HG02884 (cell line): ENCODE measurements around the gene PRND.
"Not testable (repeated sequence)": the region's sequence is repeated elsewhere in the genome, so short reads cannot be mapped to it uniquely, and the experiment has no call there.

Source experiments
- ATAC-seq: cut with Tn5 transposase; IDR thresholded peaks from one replicate; pipeline ENCODE4 v1.9.1; 2021; ENCODE audit warnings: mild to moderate bottlenecking, moderate library complexity; ENCODE audit not compliant: unreplicated experiment

Gene PRND

DNA sequence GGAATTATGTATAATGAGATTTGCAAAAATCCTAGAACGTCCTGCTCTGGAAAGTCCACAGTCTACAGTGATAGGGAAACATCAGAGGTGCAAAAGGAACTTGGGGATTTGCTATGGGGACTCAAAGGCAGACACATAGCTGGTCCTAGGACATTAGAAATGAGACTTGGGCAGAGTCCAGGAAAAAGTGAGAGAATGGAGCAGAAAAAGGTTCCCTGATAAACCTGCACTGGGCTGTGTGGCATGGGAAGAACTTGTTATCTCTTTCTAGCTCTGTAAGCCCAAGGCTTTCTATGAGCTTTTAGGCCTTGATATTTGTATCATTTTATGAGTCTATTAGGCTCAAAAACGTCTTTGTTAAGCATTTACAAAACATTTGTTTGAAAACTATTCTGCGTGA lies 15.2 kb downstream of the PRND start:
- no peak for ATAC-seq

GRCh38 chr20:4737857-4738627 lies 16.3 kb downstream of the PRND start:
- ATAC-seq = no peak

GRCh38 chr20:4740774-4741431 lies 19.2 kb downstream of the PRND start:
- no peak for ATAC-seq

DNA sequence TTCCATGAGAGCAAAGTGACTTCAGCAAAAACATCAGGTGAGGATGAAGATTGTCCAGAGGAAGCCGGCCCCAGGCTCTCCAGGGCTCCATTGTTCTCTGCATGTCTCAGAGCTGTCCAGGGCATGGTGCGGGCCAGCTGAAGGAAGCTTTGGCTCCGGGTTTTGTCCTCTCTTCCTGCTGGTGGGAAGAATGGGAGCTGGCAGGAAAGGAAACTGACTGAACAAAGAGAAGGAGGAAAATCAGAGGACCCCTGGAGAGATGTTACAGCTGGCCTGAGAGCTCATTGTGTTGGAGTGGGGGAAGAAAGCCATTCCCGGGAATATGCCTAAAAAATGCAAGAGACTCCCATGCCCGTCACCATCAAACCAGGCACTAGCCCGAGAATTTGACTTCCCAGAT lies 27.1 kb downstream of the PRND start:
- no peak for ATAC-seq

DNA sequence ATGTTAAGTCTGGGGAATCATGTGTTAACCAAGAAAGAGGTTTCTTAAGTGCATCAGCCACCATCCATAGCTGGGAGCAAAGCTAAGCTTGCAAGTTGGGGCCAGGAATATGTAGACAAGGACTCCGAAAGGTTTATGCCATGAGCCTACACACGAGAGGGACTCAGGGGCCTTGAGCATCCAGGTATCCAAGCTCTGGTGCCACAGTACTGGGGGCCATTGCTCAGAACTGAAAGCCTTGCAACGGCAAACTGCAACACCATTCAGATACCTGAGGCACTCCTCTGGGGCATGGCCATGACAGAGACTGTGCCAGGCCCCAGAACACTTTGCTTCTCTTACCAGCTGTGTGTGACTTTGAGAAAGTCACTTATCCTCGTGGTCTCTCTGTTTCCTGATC lies 27.6 kb downstream of the PRND start:
- ATAC-seq = no peak

DNA sequence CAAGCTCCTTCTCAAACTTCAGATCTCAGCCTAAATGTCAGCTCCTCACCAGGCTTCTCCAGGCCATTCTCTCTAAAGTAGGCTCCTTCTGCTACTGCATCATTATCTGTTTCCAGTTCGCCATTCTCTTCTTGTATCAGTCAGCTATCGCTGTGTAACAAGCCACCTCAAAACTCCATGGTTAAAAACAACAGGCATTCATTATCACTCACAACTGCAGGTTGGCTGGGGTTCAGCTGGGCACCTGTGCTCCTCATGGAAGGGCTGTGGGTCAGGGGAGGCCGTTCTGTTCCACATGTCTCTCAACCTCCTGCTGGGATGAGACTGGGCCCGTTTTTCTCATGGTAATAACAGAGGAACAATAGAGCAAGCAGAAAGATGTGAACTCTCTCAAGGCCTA lies 28.7 kb downstream of the PRND start:
- ATAC-seq = no peak

DNA sequence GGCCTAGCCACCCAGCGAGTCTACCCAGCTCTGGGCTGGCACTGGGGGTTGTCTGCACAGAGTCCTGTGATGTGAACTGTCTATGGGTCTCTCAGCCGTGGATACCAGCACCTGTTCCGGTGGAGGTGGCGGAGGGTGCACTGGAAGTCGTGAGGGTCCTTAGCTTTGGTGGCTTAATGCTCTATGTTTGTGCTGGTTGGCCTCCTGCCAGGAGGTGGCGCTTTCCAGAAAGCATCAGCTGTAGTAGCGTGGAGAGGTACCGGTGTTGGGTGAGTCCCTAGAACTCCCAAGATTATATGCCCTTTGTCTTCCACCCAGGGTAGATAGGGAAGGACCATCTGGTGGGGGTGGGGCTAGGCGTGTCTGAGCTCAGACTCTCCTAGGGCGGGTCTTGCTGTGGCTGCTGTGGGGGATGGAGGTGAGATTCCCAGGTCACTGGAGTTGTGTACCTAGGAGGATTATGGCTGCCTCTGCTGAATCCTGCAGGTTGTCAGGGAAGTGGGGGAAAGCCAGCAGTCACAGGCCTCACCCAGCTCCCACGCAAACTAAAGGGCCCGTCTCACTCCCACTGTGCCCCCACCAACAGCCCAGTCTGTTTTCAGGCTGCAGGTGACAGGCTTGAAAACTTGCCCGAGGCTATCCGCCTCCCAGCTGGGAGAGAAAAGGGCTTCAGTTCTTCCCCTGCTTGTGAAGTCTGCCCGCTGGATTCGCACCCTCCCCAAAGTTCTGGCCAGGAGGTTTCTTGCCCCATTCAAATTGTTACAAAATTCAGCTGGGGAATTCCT lies 37.6 kb downstream of the PRND start:
- not testable (repeated sequence) for ATAC-seq

DNA sequence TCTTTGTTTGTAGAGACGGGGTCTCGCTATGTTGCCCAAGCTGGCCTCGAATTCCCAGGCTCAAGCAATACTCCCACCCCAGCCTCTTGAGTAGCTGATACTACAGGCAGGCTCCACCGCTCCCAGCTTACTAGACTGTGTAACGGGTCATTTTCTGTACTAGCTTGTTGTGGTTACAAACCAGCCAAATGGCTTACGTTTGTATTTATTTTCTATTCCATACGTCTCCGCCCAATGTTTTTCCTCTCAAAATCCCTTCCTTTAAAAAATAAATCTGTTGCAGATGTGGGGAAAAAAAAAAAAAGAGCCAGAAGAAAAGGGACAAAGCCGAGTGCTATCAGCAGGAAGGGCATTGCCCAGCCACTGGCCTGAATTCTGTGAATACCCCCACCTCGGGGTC lies 41.6 kb downstream of the PRND start:
- no peak for ATAC-seq

DNA sequence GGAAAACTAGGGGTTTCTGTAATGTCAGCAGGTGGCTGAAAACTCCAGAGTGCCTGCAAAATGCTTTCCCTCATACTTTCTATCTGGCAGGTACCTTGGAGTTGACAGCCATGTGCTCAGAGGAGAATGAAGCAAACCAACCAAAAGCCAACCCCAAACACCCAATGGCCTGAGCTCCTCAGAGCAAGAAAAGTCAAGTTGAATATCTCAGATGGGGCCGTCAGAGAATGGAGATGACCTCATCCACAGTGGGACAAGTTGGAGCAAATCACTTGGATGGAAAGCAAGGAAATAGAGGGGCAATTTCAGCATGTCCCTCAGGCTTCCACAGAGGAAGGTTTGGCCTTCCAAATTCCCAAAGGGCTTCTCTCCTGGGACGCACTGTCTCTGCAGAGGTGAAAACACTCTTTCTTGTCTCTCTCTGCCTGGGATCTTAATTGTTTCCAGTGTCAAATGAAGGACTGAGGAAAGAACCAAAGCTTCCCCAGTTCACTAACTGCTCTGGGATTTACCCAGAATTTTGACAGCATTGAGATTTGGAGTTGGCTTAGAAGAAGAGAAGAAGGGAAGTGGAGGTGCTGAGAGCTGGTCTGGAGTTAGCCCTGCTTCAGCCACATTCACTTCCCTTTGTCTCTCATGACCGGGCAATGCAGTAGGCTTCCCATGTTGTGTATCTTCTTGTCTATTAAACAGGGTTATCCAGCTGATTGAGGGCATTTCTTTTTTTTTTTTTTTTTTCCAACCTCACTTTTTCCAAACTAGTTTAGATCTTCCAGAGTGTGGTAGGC lies 42.2 kb downstream of the PRND start:
- ATAC-seq = no peak

- ATAC-seq = no peak
These were observed 43.1 kb downstream of the PRND start for GRCh38 chr20:4764805-4765204.

DNA sequence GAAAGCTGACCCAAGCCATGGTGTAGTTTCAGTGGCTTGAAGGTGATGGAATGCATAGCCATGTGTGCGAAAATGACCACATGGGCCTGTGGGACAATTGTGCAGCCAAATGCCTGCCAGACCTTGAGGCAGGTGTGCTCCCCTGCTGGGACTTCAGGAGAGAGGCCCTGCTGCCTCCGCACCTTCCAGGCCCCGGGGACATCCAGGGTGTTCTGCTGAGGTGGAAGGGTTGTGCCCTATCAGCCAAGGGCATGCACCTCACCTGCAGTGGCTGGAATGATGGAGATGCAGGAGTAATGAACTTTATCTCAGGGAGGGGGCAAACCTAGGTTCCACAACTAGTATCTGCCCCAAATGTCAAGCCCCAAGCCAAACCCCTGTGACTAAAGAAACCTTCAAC lies 44.0 kb downstream of the PRND start:
- ATAC-seq = no peak

GRCh38 chr20:4766631-4767030 lies 44.9 kb downstream of the PRND start:
- ATAC-seq = no peak

- no peak for ATAC-seq
These were observed 45.4 kb downstream of the PRND start for GRCh38 chr20:4767084-4767483.

DNA sequence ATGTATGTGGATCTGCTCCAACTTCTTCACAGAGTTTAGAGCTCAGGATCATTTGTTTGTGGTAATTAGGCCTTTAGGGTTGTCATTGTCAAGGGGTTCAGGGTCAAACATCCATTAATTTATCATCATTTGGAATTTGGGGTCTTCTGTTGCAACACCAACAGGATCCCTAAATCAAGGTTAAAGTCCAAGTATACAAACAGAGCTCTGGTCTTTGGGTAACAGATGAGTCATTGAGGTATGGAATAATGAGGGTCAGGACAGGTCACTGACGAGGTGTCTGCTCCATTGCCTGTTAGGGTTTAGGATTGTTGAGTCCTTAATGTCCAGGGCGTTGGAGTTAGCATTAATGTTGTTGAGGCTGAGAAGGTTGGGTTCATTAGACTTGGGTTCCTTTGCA lies 47.6 kb downstream of the PRND start:
- ATAC-seq = no peak

DNA sequence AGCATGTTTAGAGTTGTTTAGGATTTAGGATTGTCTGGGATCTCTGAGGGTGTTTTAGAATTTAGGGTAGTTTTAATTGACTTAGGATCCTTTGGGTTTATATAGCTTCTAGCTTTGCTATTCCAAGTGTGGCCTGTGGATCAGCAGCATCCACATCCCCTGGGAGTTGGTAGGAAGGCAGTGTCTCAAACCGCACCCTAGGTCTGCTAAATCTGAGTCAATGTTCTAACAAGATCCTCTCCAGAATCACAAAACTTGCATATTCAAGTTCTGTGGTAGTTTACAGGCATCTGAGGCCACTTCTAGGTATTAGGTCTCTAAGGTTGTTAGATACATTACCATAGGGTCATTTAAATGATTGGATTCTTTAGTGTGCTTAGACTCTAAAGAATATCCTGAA lies 48.3 kb downstream of the PRND start:
- no peak for ATAC-seq

DNA sequence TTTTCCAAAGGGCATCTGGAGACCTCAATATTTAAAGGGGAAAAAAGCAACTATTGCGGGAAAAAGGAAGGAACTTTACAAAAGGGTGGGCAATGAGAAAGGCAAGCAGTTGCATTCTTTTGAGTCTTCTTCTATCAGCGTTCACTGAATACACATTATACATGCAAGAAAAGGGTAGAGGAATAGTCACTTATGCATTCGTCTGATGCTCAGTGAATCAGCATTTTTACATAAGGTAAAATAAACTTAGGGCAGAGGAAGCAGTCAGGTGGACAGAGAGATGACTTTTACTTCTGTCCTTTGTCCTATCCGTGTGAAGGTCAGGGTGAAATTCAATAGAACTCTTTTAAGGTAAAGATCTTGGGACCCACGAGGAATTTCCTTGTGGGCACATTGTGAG lies 49.3 kb downstream of the PRND start:
- ATAC-seq = no peak

- no peak for ATAC-seq
These were observed 50.4 kb downstream of the PRND start for GRCh38 chr20:4772132-4772531.

GRCh38 chr20:4773014-4773413 lies 51.3 kb downstream of the PRND start:
- not testable (repeated sequence) for ATAC-seq

- ATAC-seq = no peak
These were observed 52.0 kb downstream of the PRND start for GRCh38 chr20:4773736-4774135.

- no peak for ATAC-seq
These were observed 52.5 kb downstream of the PRND start for GRCh38 chr20:4774207-4774606.
